Measurements from ENCODE around the gene NCOA6.
"Not testable (repeated sequence)": the region's sequence is repeated elsewhere in the genome, so short reads cannot be mapped to it uniquely, and the experiment has no call there.

The NCOA6 gene

DNA sequence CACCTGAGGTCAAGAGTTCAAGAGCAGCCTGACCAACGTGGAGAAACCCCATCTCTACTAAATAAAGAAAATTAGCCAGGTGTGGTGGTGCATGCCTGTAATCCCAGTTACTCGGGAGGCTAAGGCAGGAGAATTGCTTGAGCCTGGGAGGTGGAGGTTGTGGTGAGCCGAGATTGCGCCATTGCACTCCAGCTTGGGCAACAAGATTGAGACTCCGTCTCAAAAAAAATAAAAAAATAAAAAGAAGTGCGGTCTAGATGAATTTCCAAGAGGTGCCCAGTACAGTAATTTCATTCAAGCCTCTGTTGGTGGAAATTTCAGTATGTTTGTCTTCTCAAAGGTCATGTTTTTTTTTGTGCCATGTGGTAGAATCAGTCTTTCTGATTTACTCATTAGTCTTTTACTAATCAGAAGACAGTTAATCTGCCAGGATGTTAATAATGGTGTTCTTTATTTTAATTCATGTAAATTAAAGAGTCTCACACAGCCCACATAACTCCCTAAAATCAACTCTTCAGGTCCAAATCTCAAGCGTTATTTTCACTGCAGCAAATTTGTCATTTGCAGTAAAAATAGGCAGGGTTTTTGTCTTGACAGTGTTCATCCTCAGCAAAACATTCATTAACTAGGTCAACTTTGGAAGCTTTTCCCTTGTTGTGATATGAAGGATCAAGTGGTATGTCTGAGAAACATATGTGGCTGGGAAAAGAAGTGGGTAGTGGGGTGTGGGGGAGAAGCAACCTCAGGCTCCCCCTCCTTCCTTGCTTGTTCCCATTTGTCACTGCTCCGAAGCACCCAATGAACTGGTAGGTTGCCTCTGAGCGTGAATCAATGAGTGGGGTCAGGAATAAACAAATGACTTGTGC, 108.0 kb downstream of the NCOA6 start:
- no peak for DNase-seq

DNA sequence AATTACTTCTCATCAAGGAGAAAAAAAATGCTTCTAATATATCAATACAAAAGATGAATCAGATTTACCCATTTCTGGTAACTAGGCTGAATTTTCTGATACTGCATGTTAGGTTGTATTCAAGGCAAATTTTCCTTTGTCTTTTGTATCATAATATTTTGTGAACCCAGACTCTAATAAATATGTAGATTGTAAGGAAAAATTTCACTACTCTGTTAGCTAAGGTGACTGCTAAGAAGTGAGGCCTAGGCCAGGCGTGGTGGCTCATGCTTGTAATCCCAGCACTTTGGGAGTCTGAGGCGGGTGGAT, 108.6 kb downstream of the NCOA6 start:
- no peak for DNase-seq

- no peak for DNase-seq
Observed at GRCh38 chr20:34715384-34715783, 110.1 kb downstream of the NCOA6 start.

DNA sequence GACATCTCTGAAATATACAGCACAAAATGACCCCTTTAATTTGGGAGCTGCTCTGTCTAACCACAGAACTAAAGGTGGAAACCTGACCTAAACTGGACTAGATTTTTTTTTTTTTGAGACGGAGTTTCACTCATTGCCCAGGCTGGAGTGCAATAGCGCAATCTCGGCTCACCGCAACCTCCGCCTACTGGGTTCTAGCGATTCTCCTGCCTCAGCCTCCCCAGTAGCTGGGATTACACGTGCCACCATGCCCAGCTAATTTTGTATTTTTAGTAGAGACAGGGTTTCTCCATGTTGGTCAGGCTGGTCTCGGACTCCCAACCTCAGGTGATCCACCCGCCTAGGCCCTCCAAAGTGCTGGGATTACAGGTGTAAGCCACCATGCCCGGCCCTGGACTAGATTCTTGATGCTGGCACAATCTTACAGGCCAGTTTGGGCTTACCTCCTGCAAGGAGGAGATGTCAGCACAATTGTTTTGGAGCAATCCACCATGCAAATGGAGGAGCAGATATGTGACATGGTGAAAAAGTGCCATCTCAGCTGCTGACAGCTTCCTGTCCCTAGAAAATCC, 111.4 kb downstream of the NCOA6 start:
- not testable (repeated sequence) for DNase-seq

- peak; percentile 86 for DNase-seq
Observed at GRCh38 chr20:34713194-34713943, 112.1 kb downstream of the NCOA6 start.

DNA sequence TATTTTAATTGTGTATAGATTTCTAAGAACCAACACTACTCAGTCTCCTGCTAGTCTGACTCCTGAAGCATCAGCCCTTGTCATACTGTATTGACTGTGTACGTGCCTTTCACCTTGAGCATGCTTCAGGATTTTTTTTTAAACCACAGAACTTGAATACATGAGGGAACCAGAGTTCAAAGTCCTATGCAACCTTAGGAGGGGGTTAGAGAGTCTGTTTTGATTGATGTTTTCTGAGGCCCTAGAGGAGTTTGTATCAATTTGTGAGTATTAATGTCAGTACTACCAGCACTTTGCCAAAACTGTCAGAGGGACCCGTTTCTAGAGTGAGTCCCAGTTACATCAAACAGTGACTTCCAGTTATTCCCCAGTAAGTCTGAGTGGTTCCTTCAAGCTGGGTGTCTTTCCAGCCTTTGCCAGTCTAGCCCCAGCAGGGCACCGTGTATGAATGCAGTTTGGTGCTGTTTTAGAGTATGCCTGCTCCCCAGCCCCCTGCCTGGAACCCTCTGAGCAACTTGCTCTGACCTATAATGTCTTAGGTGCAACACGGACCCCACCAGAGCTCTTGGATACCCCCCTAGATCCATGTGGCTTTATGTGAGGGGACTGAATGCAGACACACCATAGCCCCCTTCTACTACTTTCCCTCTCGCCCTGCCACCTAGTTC, 112.8 kb downstream of the NCOA6 start:
- DNase-seq = no peak

GRCh38 chr20:34711813-34712430, 113.5 kb downstream of the NCOA6 start:
- no peak for DNase-seq

- no peak for DNase-seq
Observed at GRCh38 chr20:34710861-34711574, 114.4 kb downstream of the NCOA6 start.

GRCh38 chr20:34710568-34710839, 114.9 kb downstream of the NCOA6 start:
- DNase-seq = no peak

GRCh38 chr20:34709831-34710567, 115.5 kb downstream of the NCOA6 start:
- DNase-seq = no peak

DNA sequence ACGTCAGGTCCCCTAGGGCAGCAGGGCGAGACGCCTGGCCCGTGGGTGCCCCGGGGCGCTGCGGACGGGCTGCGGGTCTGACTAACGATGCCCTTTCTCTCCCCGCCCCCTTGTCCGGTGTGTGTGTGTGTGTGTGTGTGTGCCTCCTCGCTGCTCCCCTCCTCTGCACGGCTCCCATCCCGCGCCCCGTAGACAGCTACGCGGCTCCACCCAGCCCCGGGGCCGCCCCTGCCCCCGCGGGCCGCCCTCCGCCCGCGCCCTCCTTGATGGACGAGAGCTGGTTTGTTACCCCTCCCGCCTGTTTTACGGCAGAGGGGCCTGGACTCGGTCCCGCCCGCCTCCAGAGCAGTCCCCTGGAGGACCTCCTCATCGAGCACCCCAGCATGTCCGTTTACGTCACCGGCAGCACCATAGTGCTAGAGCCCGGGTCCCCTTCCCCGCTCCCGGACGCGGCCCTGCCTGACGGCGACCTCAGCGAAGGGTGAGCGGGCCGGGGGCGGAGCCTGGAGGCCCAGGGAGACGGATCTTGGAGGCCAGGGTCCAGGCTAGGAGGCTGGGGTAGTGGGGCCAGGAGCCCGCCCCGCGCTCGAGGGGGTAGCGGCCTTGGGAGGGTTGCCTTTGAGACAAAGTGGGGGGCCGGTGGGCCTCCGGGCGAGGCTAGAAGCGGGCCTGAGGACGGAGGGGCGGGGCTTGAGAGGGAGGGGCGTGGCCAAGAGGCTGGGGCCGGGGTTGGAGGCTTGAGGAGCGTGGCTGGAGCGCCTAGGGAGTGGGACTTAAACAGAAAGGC, 116.2 kb downstream of the NCOA6 start:
- DNase-seq = no peak

DNA sequence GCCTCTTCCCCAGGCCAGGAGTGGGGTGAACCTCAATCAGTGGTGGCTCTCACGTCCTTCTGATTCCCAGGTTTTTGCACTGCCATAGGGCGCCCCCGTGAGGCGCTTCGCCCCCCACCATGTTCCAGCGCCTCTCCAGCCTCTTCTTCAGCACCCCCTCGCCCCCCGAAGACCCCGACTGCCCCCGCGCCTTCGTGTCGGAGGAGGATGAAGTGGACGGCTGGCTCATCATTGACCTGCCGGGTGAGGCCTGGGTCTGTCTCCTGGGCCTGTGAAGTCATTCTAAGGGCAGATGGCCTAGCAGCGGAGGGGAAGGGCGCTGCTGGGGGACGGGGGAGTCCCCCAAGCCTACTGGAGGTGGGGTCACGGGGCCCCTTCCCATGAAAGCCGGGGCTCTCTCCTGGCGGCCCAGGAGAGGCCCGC, 116.8 kb downstream of the NCOA6 start:
- DNase-seq = peak; percentile 33

- DNase-seq = peak; percentile 23
Observed at GRCh38 chr20:34706912-34707784, 118.3 kb downstream of the NCOA6 start.

DNA sequence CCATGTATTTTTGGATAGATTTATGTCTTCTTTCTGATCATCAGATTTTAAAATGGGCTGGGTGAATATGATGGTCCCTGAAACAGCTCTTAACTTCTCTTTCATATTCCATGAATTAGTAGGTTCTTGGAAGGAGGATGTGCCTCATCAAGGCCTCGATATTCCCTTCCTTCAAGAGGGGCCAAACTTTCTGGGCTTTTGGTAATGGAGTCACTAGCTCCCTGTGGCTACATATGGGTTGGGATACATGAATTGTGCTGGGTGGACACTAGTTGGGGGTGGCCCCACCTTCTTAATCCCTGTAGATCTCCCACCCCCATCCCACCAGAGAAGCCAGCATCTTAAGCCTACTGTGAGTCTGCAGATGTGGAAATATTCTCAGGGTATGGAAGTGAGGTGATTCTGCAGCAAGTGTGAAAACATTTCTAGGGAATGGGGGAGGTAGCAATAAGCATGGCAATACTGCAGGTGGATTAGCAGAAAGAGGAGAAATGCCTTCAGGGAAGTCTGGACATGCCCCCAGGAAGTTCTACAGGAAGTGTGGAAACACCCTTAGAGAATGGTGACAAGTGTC, 119.1 kb downstream of the NCOA6 start:
- no peak for DNase-seq

- DNase-seq = peak; percentile 72
Observed at GRCh38 chr20:34705397-34706301, 119.8 kb downstream of the NCOA6 start.

GRCh38 chr20:34705008-34705396, 120.4 kb downstream of the NCOA6 start:
- peak; percentile 100 for DNase-seq

GRCh38 chr20:34704177-34705007, 121.1 kb downstream of the NCOA6 start, which contains the start of gene TP53INP2:
TP53INP2 (plus strand) TSS chr20:34704344; CDS start chr20:34708740, 4,396 bp downstream.
- DNase-seq = peak; percentile 99
